ENCODE measurements around the gene GALNT18.

GRCh38 chr11:11280826-11281225 is 341.0 kb downstream of the GALNT18 start:
- TF ChIP-seq FOXA1 (IDR thresholded peaks at IDR 0.05), result no peak
- TF ChIP-seq CTCF (IDR thresholded peaks at IDR 0.05; ENCODE audit: low read depth, low read length, missing input control), result no peak
- no peak for TF ChIP-seq GABPA (IDR thresholded peaks at IDR 0.05 in 1 of 2, conservative IDR thresholded peaks at IDR 0.05 in 1 of 2)
- no peak for TF ChIP-seq MAX (IDR thresholded peaks at IDR 0.05)
- TF ChIP-seq NR2F2 (IDR thresholded peaks at IDR 0.05), result no peak
- TF ChIP-seq REST (IDR thresholded peaks at IDR 0.05), result no peak
- TF ChIP-seq ATF3 (IDR thresholded peaks at IDR 0.05), result no peak
- TF ChIP-seq JUND (IDR thresholded peaks at IDR 0.05), result no peak
- no peak for TF ChIP-seq FOXA2 (IDR thresholded peaks at IDR 0.05)
- no peak for TF ChIP-seq YY1 (IDR thresholded peaks at IDR 0.05)
- no peak for TF ChIP-seq EGR1 (IDR thresholded peaks at IDR 0.05; ENCODE audit: low read depth in 2 of 2)
- no peak for TF ChIP-seq TAF1 (conservative IDR thresholded peaks at IDR 0.05)

All from liver (tissue), 3 donors.